Stomach (tissue), 9 donors: ENCODE results near the gene NXT1. TPM values are rescaled to one million over a fixed set of nuclear protein-coding genes. Genes with fewer than 3 reads are reported as not detected.

Experiments used
- DNase-seq, 2 donors: peaks; one replicate each; pipeline versions ENCODE4 v3.0.0 to v3.0.0-alpha.2; 2013 to 2019
- H3K27ac ChIP-seq, 5 donors: fragments of 200-600 bp in 4 of 5; sonication (generic) in 4 of 5; one replicate each; pipeline ENCODE4 v1.5.1; 2013 to 2019; ENCODE audit warnings: mild to moderate bottlenecking in 1 of 5, moderate library complexity in 1 of 5
- H3K27me3 ChIP-seq, 3 donors: fragments of 200-600 bp; sonication (generic); one replicate each; pipeline ENCODE4 v1.5.1; 2017 to 2019; ENCODE audit warnings: mixed run types in 1 of 3
- H3K36me3 ChIP-seq, 4 donors: fragments of 200-600 bp; sonication (generic); 1 replicate in 3 of 4; 2 replicates in 1 of 4; pipeline ENCODE4 v1.5.1; 2016 to 2019
- H3K4me1 ChIP-seq, 4 donors: fragments of 200-600 bp; sonication (generic); one replicate each; pipeline ENCODE4 v1.5.1; 2016 to 2019
- H3K4me3 ChIP-seq, 4 donors: fragments of 200-600 bp; sonication (generic) in 3 of 4; one replicate each; pipeline ENCODE4 v1.5.1; 2016 to 2019; ENCODE audit warnings: mild to moderate bottlenecking in 1 of 4
- H3K9me3 ChIP-seq, 4 donors: fragments of 200-600 bp; sonication (generic); one replicate each; pipeline ENCODE4 v1.5.1; 2016 to 2019
- EP300 ChIP-seq: sonication (generic); formaldehyde crosslinking; IDR thresholded peaks from one replicate; pipeline ENCODE4 v1.6.1; 2017; ENCODE audit warnings: antibody characterized with exemption
- POLR2A ChIP-seq, 4 donors: fragments of 450-650 bp; IDR thresholded peaks; one replicate each; pipeline ENCODE4 v1.6.1; 2016; ENCODE audit warnings: antibody characterized with exemption in 4 of 4, control low read depth in 2 of 4, mild to moderate bottlenecking in 1 of 4, moderate library complexity in 1 of 4
- POLR2AphosphoS5 ChIP-seq, 3 donors: sonication (generic); formaldehyde crosslinking; IDR thresholded peaks; one replicate each; pipeline ENCODE4 v1.6.1; 2016; ENCODE audit warnings: antibody characterized with exemption in 3 of 3
- WGBS, 5 donors: extraction: QIAGEN DNeasy Blood & Tissue Kit in 3 of 5; methylation state at CpG; one replicate each; pipeline versions ENCODE4 v1.1.5 to v1.1.7; 2013 to 2018; 5-methylcytosine and 5-hydroxymethylcytosine counted together
- intact Hi-C: fragments of 100-400 bp; cut with DNase I; formaldehyde crosslinking; loops from one replicate; pipeline ENCODE4 v1.15.1; 2023; ENCODE audit warnings: low total_unique reads
- polyA plus RNA-seq, 3 donors: library from polyadenylated mRNA; stranded (reverse); fragments of 200-250 nt; gene quantifications; one replicate each; pipeline ENCODE4 v1.2.3, GENCODE V29; 2013
- total RNA-seq, 5 donors: library from RNA; depleted of rRNA; stranded (reverse); fragments of >200 nt; gene quantifications; one replicate each; pipeline versions ENCODE4 v1.1.0 to v1.2.3, GENCODE V29; 2014 to 2016
- TF ChIP-seq, protein P1 (sequence below), 7 experiments: fragments of 450-650 bp in 4 of 7; fragments of 200-600 bp in 3 of 7; sonication (generic) in 3 of 7; IDR thresholded peaks; one replicate each; pipeline ENCODE4 v1.5.1; 2016 to 2019; ENCODE audit warnings: antibody characterized with exemption in 7 of 7, control low read depth in 2 of 7, mild to moderate bottlenecking in 1 of 7
- donor health status: healthy with polysubstance abuse.
- donor health status: Bipolar disorder and iron deficiency.
- donor health status: healthy.

NXT1 gene
- total and polyA plus RNA-seq, 8 donors, result 2.3 to 24.8 (median 13.7) TPM

DNA sequence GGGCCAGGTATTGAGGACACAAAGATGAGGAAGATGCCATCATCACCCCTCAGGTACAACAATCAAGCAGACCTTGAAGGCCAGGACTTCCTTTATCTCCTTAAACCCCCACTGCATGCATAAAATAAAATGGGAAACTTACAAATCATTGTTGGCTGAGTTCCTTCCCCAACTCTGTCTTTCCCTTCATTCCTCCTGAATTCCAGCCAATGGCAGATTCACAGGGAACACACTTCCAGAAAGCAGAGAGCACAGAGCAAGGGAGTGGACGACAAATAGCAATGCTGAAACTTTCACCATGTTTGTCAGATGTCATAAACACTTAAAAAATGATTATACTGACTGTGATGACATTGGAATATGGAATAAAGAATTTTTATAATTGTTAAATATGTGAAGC is 37.3 kb upstream of the NXT1 start:
- Histone ChIP-seq H3K4me3 (no peak overlapping the region), H3K9me3 (no peaks in the 10 kb centered on the region), H3K4me1 (peaks cover 0 to 4% (median 0%) of the 10 kb centered on the region in 4 donors), H3K27ac (no peak overlapping the region), H3K36me3 (no peaks in the 10 kb centered on the region), H3K27me3 (no peaks in the 10 kb centered on the region)
- 46 to 85% (median 67%) methylated on average over 1 of the region's 1 CpG for WGBS, 5 donors
- no peak for TF ChIP-seq POLR2A (IDR thresholded peaks at IDR 0.05)
- TF ChIP-seq EP300, result no peak
- TF ChIP-seq POLR2AphosphoS5 (IDR thresholded peaks at IDR 0.05), result no peak
- TF ChIP-seq, protein P1, sequence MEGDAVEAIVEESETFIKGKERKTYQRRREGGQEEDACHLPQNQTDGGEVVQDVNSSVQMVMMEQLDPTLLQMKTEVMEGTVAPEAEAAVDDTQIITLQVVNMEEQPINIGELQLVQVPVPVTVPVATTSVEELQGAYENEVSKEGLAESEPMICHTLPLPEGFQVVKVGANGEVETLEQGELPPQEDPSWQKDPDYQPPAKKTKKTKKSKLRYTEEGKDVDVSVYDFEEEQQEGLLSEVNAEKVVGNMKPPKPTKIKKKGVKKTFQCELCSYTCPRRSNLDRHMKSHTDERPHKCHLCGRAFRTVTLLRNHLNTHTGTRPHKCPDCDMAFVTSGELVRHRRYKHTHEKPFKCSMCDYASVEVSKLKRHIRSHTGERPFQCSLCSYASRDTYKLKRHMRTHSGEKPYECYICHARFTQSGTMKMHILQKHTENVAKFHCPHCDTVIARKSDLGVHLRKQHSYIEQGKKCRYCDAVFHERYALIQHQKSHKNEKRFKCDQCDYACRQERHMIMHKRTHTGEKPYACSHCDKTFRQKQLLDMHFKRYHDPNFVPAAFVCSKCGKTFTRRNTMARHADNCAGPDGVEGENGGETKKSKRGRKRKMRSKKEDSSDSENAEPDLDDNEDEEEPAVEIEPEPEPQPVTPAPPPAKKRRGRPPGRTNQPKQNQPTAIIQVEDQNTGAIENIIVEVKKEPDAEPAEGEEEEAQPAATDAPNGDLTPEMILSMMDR (IDR thresholded peaks at IDR 0.05), result no peak
- DNase-seq, result no peak
- intact Hi-C loops, result no loop called here

DNA sequence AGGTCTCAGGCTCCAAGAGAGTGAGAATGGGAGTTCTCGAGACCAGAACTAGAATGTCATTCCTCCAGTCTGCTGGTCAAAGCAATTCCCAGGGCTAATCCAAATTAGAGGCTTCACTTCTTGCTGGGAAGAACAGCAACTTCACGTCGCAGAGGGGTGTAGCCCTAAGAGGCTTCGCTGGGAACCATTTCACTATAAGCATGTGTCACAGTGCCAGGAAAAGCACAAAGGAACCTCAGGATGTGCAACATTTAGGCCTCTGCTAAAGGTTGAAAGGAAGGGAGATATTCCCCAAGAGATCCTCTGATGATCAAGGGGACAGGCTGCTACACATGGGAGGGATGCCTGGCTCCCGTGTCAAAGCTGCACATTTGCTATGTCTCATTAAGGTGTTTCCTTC is 35.9 kb upstream of the NXT1 start:
- Histone ChIP-seq H3K27me3 (no peaks in the 10 kb centered on the region), H3K36me3 (no peaks in the 10 kb centered on the region), H3K4me1 (peaks cover 0 to 4% (median 0%) of the 10 kb centered on the region in 4 donors), H3K27ac (peak overlapping the region; percentile 33 to 69 (median 58)), H3K9me3 (no peaks in the 10 kb centered on the region), H3K4me3 (no peak overlapping the region)
- TF ChIP-seq, protein P1 (IDR thresholded peaks at IDR 0.05), result no peak
- TF ChIP-seq POLR2AphosphoS5 (IDR thresholded peaks at IDR 0.05) (no peak), EP300 (no peak), POLR2A (IDR thresholded peaks at IDR 0.05) (no peak)
- intact Hi-C loops, result no loop called here
- DNase-seq, result no peak
- 77 to 89% (median 83%) methylated on average over 4 to 5 of the region's 5 CpGs for WGBS, 5 donors

DNA sequence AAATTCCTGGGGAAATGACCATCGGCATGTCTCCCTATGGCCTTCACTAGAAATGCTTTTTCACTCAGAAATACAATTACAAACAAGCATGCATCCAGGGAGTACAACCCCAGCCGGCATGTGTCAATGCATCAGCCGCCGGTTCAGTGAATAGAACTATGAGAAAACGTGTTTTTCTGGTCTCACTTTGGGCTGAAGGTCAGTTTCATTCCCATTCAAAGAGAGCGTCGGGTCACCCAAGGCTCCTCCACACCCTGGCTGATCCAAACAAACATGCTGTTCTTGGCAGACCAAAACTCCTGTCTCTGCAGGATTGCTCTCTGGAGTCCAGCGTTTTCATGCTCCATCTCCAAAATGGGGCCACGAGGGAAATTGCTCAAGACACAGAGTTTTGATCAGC is 35.5 kb upstream of the NXT1 start:
- H3K27ac ChIP-seq, result peak overlapping the region; percentile 33 to 69 (median 58)
- peak in 1 of 2 donors; percentile 18 for DNase-seq

DNA sequence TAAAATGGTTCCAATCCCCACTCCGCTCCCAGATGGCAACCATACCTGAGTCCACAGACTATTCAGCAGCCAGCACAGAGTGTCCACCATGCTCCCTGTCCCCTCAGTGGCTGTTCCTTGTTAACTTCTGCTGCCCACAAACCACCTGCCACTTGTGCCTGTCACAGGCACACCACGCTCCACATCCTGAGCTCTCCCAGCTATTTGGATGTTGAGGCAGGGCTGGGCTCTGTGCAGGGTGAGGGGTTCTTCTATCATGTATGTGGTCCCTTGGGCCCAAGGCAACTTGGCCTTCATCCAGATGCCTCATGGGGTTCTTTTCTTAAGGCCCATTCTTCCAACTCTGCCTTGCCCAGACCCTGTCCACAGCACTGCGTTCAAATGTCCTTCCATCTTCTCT is 34.0 kb upstream of the NXT1 start:
- Histone ChIP-seq H3K27me3 (no peaks in the 10 kb centered on the region), H3K9me3 (peaks cover 0 to 7% (median 0%) of the 10 kb centered on the region in 4 donors), H3K4me1 (peaks cover 0 to 4% (median 0%) of the 10 kb centered on the region in 4 donors), H3K4me3 (no peak overlapping the region), H3K36me3 (no peaks in the 10 kb centered on the region), H3K27ac (peak overlapping the region in 1 of 5 donors; percentile 57)
- intact Hi-C loops, result no loop called here
- 94 to 97% (median 96%) methylated on average over 3 of the region's 3 CpGs for WGBS, 5 donors
- TF ChIP-seq POLR2AphosphoS5 (IDR thresholded peaks at IDR 0.05) (no peak), POLR2A (IDR thresholded peaks at IDR 0.05) (no peak), EP300 (no peak)
- TF ChIP-seq, protein P1 (IDR thresholded peaks at IDR 0.05), result no peak
- no peak for DNase-seq

More for the DNA sequence above, 35.5 kb upstream of the NXT1 start:
- H3K36me3 ChIP-seq, result no peaks in the 10 kb centered on the region
- peak; percentile 13 to 38 (median 33) for TF ChIP-seq POLR2AphosphoS5 (IDR thresholded peaks at IDR 0.05)
- no peak for TF ChIP-seq EP300
- no peak for TF ChIP-seq POLR2A (IDR thresholded peaks at IDR 0.05)
- TF ChIP-seq, protein P1 (IDR thresholded peaks at IDR 0.05), result no peak
- no peak overlapping the region for H3K4me3 ChIP-seq
- intact Hi-C loops, result no loop called here
- 29 to 46% (median 37%) methylated on average over 9 of the region's 9 CpGs for WGBS, 5 donors
- no peaks in the 10 kb centered on the region for H3K9me3 ChIP-seq
- no peaks in the 10 kb centered on the region for H3K27me3 ChIP-seq
- H3K4me1 ChIP-seq, result peaks cover 0 to 4% (median 0%) of the 10 kb centered on the region in 4 donors
